ENCODE measurements around the gene CYP21A2. TPM values are rescaled to one million over a fixed set of nuclear protein-coding genes. Genes with fewer than 3 reads are reported as not detected.
"Not testable (repeated sequence)": the region's sequence is repeated elsewhere in the genome, so short reads cannot be mapped to it uniquely, and the experiment has no call there.

CYP21A2 gene
- total RNA-seq, 1 donor from 2014 or later = not detected

DNA sequence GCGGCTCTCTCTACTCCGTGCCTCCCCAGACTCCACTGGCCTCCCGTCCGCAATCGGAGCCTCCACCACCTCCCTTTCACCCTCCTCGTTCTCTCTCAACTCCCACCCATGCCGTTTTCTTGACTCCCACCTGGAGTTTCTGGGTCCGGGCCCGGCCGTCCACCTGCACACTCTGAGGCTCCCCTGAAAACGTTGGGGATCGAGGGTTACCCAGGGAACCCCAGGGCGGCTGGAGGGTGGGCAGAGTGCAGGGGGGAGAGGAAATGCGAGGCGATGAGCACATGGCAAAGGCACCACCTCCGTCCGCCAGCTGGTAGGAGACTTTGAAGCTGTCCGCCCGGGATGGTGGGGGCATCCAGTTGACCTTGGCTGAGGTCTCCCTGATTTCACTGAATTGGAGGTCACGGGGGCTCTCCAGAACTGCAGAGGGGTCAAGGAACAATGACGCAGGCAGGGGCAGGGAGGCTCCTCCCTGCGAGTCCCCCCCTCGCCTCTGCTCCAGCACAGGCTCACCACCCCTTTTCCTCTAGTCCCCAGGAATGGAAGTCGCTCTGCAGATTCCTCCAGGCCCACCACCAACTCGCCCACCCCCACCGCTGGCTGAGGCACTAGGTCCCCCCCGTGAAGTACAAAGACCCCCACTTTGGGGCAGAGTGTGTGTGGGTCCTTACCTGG is 27.2 kb upstream of the CYP21A2 start:
- H3K27me3 ChIP-seq (ENCODE audit: control insufficient read depth, insufficient read depth, low read length); DNase-seq (ENCODE audit: low read depth); H3K4me3 ChIP-seq (ENCODE audit: low read depth, low read length); H3K36me3 ChIP-seq (ENCODE audit: control insufficient read depth, insufficient read depth, low read length): not testable (repeated sequence)

DNA sequence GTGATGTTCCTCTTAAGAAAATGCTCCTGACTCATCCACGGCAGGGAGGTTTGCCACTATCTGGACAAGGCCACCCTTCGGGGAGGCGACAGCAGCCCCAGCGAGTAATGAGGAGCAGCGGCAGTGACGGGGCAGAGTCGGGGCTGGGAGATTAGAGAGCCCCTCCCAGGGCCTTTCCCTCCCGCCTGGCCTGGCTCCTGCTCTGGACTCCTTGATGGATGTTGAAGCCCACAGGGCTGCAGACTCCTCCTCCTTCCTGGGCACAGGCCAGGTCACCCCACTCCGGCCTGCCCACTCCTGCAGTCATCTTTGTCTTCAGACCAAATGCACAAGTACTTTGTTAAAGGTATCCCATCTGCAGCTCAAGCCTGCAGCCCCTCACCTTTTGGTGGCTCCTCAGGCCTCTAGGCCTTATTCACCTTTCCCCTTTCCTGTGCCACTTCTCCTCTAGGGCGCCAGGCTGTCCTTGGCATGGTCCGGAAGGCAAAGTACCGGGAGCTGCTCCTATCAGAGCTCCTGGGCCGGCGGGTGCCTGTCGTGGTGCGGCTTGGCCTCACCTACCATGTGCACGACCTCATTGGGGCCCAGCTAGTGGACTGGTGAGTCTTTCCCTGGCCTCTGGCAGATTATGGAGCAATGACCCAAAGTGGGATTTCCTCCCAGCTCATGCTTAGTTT is 25.1 kb upstream of the CYP21A2 start:
- DNase-seq (ENCODE audit: low read depth); H3K36me3 ChIP-seq (ENCODE audit: control insufficient read depth, insufficient read depth, low read length); H3K4me3 ChIP-seq (ENCODE audit: low read depth, low read length); H3K27me3 ChIP-seq (ENCODE audit: control insufficient read depth, insufficient read depth, low read length): not testable (repeated sequence)

DNA sequence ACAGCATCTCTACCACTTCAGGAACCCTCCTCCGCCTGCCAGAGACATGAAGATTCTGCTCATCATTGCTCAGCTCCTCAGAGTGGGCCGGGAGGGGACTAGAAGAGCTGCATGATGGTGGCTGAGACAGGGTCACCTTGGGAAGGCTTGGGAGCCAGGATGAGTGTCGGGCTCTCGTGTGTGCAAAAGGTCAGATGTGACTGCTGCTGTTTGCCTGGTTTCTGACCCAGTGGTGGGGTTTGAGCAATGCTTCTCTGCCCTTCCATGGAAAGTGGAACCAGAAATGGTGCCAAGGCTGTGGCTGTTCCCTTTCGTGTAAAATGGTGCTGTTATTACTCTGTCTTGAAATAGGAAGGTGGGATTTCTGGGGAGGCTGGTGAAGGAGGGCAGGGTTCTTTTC is 24.5 kb upstream of the CYP21A2 start:
- not testable (repeated sequence) for H3K27me3 ChIP-seq (ENCODE audit: control insufficient read depth, insufficient read depth, low read length); H3K4me3 ChIP-seq (ENCODE audit: low read depth, low read length); DNase-seq (ENCODE audit: low read depth); H3K36me3 ChIP-seq (ENCODE audit: control insufficient read depth, insufficient read depth, low read length)

- DNase-seq (ENCODE audit: low read depth); H3K4me3 ChIP-seq (ENCODE audit: low read depth, low read length); H3K27me3 ChIP-seq (ENCODE audit: control insufficient read depth, insufficient read depth, low read length); H3K36me3 ChIP-seq (ENCODE audit: control insufficient read depth, insufficient read depth, low read length): not testable (repeated sequence)
These were observed 23.7 kb upstream of the CYP21A2 start, which contains the start of gene C4B for GRCh38 chr6:32014547-32014946. TSS of gene C4B (plus strand) at chr6:32014795. CDS start at chr6:32014846, 51 bp downstream.

GRCh38 chr6:32022100-32022499 is 16.1 kb upstream of the CYP21A2 start:
- not testable (repeated sequence) for DNase-seq (ENCODE audit: low read depth); H3K36me3 ChIP-seq (ENCODE audit: control insufficient read depth, insufficient read depth, low read length); H3K4me3 ChIP-seq (ENCODE audit: low read depth, low read length); H3K27me3 ChIP-seq (ENCODE audit: control insufficient read depth, insufficient read depth, low read length)

DNA sequence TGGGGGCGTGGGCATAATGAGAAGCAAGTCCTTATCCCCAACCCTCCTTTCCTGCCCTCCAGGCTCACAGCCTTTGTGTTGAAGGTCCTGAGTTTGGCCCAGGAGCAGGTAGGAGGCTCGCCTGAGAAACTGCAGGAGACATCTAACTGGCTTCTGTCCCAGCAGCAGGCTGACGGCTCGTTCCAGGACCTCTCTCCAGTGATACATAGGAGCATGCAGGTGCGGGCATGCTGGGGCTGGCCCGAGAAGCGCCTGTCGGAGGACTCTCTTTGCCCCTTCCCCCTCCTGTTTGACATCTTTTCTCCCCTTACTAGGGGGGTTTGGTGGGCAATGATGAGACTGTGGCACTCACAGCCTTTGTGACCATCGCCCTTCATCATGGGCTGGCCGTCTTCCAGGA is 9.6 kb upstream of the CYP21A2 start:
- H3K27me3 ChIP-seq (ENCODE audit: control insufficient read depth, insufficient read depth, low read length); H3K4me3 ChIP-seq (ENCODE audit: low read depth, low read length); DNase-seq (ENCODE audit: low read depth); H3K36me3 ChIP-seq (ENCODE audit: control insufficient read depth, insufficient read depth, low read length): not testable (repeated sequence)

DNA sequence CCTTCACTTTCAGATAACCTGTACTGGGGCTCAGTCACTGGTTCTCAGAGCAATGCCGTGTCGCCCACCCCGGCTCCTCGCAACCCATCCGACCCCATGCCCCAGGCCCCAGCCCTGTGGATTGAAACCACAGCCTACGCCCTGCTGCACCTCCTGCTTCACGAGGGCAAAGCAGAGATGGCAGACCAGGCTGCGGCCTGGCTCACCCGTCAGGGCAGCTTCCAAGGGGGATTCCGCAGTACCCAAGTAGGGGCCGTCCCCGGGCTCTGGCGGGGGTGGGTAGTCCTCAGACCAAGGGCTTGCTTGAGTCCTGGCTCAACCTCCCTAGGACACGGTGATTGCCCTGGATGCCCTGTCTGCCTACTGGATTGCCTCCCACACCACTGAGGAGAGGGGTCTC is 8.7 kb upstream of the CYP21A2 start:
- DNase-seq (ENCODE audit: low read depth); H3K27me3 ChIP-seq (ENCODE audit: control insufficient read depth, insufficient read depth, low read length); H3K36me3 ChIP-seq (ENCODE audit: control insufficient read depth, insufficient read depth, low read length); H3K4me3 ChIP-seq (ENCODE audit: low read depth, low read length): not testable (repeated sequence)

- H3K4me3 ChIP-seq (ENCODE audit: low read depth, low read length) = not testable (repeated sequence)
These were observed 2.8 kb upstream of the CYP21A2 start for GRCh38 chr6:32035283-32036013.

DNA sequence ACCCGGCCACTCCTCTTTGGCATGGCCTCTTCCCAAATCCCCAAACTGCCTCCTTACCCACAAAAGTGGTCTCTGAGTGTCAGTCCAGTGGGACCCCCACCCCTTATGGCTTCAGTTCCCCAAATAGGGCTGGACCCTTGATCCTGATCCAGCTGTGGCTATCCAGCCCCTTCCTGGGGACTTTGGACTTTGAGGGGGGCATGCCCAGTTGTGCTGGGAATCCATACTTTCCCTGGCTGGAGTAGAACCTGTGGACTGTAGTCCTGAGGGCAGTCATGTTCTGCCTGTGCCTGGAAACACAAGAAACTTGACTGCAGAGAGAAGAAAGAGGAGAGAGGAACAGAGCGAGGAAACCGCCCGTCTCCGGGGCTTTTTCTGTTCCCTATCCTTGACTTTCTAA is 1.1 kb upstream of the CYP21A2 start:
- not testable (repeated sequence) for DNase-seq (ENCODE audit: low read depth); H3K36me3 ChIP-seq (ENCODE audit: control insufficient read depth, insufficient read depth, low read length); H3K27me3 ChIP-seq (ENCODE audit: control insufficient read depth, insufficient read depth, low read length); H3K4me3 ChIP-seq (ENCODE audit: low read depth, low read length)

More at GRCh38 chr6:32035283-32036013, 2.8 kb upstream of the CYP21A2 start:
- H3K36me3 ChIP-seq (ENCODE audit: control insufficient read depth, insufficient read depth, low read length); H3K27me3 ChIP-seq (ENCODE audit: control insufficient read depth, insufficient read depth, low read length); DNase-seq (ENCODE audit: low read depth): not testable (repeated sequence)

GRCh38 chr6:32038878-32039277 is 663 bp downstream of the CYP21A2 start:
- not testable (repeated sequence) for DNase-seq (ENCODE audit: low read depth); H3K27me3 ChIP-seq (ENCODE audit: control insufficient read depth, insufficient read depth, low read length); H3K4me3 ChIP-seq (ENCODE audit: low read depth, low read length); H3K36me3 ChIP-seq (ENCODE audit: control insufficient read depth, insufficient read depth, low read length)

GRCh38 chr6:32039321-32040274 is 1.4 kb downstream of the CYP21A2 start:
- not testable (repeated sequence) for DNase-seq (ENCODE audit: low read depth); H3K27me3 ChIP-seq (ENCODE audit: control insufficient read depth, insufficient read depth, low read length); H3K36me3 ChIP-seq (ENCODE audit: control insufficient read depth, insufficient read depth, low read length); H3K4me3 ChIP-seq (ENCODE audit: low read depth, low read length)

DNA sequence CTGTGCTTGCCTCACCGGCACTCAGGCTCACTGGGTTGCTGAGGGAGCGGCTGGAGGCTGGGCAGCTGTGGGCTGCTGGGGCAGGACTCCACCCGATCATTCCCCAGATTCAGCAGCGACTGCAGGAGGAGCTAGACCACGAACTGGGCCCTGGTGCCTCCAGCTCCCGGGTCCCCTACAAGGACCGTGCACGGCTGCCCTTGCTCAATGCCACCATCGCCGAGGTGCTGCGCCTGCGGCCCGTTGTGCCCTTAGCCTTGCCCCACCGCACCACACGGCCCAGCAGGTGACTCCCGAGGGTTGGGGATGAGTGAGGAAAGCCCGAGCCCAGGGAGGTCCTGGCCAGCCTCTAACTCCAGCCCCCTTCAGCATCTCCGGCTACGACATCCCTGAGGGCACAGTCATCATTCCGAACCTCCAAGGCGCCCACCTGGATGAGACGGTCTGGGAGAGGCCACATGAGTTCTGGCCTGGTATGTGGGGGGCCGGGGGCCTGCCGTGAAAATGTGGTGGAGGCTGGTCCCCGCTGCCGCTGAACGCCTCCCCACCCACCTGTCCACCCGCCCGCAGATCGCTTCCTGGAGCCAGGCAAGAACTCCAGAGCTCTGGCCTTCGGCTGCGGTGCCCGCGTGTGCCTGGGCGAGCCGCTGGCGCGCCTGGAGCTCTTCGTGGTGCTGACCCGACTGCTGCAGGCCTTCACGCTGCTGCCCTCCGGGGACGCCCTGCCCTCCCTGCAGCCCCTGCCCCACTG is 2.3 kb downstream of the CYP21A2 start:
- not testable (repeated sequence) for H3K27me3 ChIP-seq (ENCODE audit: control insufficient read depth, insufficient read depth, low read length); H3K4me3 ChIP-seq (ENCODE audit: low read depth, low read length); H3K36me3 ChIP-seq (ENCODE audit: control insufficient read depth, insufficient read depth, low read length); DNase-seq (ENCODE audit: low read depth)

- not testable (repeated sequence) for H3K36me3 ChIP-seq (ENCODE audit: control insufficient read depth, insufficient read depth, low read length); H3K4me3 ChIP-seq (ENCODE audit: low read depth, low read length); DNase-seq (ENCODE audit: low read depth); H3K27me3 ChIP-seq (ENCODE audit: control insufficient read depth, insufficient read depth, low read length)
These were observed 2.8 kb downstream of the CYP21A2 start for GRCh38 chr6:32041050-32041321.

- H3K36me3 ChIP-seq (ENCODE audit: control insufficient read depth, insufficient read depth, low read length) = not testable (repeated sequence)
These were observed 3.2 kb downstream of the CYP21A2 start for GRCh38 chr6:32041385-32041784.

More at GRCh38 chr6:32041385-32041784, 3.2 kb downstream of the CYP21A2 start:
- not testable (repeated sequence) for H3K4me3 ChIP-seq (ENCODE audit: low read depth, low read length); DNase-seq (ENCODE audit: low read depth); H3K27me3 ChIP-seq (ENCODE audit: control insufficient read depth, insufficient read depth, low read length)
